Gastroesophageal sphincter (tissue), 3 donors: Measurements from ENCODE around the gene SPATA16.

Experiments used
- POLR2AphosphoS5 ChIP-seq: sonication (generic); formaldehyde crosslinking; IDR thresholded peaks from one replicate; pipeline ENCODE4 v1.6.1; 2017; ENCODE audit warnings: antibody characterized with exemption
- TF ChIP-seq, protein P1 (sequence below), 4 experiments: fragments of 200-600 bp in 2 of 4; fragments of 450-650 bp in 2 of 4; sonication (generic) in 1 of 4; IDR thresholded peaks; one replicate each; pipeline ENCODE4 v1.5.1; 2017 to 2019; ENCODE audit warnings: antibody characterized with exemption in 4 of 4, mild to moderate bottlenecking in 2 of 4, moderate library complexity in 2 of 4

DNA sequence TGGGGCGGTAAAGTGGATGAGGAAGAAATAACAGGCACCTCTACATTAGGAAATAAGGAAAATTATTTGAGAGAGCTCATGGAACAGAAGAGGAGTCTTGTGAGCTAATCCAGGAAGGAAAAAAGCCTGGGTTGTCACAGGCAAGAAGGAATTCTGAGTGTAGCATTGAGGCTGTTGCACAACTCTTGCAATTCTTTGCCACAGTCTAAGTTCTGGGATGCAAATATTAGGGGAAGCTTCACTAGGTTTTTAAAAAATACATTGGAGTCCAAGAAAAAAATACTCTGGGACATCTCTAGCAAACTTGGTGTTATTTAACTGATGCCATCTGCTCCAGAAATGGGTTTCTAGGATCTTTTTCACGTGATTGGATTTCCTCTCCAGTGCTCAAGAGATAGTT, 122.3 kb downstream of the SPATA16 start:
- TF ChIP-seq, protein P1, sequence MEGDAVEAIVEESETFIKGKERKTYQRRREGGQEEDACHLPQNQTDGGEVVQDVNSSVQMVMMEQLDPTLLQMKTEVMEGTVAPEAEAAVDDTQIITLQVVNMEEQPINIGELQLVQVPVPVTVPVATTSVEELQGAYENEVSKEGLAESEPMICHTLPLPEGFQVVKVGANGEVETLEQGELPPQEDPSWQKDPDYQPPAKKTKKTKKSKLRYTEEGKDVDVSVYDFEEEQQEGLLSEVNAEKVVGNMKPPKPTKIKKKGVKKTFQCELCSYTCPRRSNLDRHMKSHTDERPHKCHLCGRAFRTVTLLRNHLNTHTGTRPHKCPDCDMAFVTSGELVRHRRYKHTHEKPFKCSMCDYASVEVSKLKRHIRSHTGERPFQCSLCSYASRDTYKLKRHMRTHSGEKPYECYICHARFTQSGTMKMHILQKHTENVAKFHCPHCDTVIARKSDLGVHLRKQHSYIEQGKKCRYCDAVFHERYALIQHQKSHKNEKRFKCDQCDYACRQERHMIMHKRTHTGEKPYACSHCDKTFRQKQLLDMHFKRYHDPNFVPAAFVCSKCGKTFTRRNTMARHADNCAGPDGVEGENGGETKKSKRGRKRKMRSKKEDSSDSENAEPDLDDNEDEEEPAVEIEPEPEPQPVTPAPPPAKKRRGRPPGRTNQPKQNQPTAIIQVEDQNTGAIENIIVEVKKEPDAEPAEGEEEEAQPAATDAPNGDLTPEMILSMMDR (IDR thresholded peaks at IDR 0.05), result no peak
- TF ChIP-seq POLR2AphosphoS5, result no peak
